Body of pancreas (tissue), 4 donors: ENCODE measurements around the gene TRNP1.

Experiments used
- POLR2A ChIP-seq, 3 donors: fragments of 450-650 bp; IDR thresholded peaks; one replicate each; pipeline ENCODE4 v1.6.1; 2016; ENCODE audit warnings: antibody characterized with exemption in 3 of 3, mild to moderate bottlenecking in 2 of 3
- TF ChIP-seq, protein P1 (sequence below), 7 experiments: fragments of 450-650 bp in 4 of 7; fragments of 200-600 bp in 3 of 7; sonication (generic) in 3 of 7; IDR thresholded peaks; one replicate each; pipeline ENCODE4 v1.5.1; 2016 to 2019; ENCODE audit warnings: antibody characterized with exemption in 7 of 7

DNA sequence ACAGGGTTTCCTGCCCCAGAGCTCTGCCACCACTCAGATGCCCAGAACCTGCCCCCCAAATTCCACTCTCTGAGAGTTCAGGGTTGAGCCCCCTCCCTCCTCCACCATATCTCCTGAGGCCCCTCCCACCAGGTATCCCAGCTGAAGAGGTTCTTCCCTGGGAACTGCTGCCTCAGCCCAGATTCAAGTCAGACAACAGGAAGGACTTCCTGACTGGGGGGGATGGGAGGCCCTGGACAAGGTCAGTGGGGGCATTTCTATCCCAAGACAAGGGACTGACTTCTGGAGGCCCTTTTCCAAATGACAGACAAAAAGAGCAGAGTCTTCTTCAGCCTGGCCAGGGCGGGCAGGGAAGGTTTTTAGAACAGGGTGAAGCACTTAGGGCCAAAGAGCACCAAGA, 43.2 kb downstream of the TRNP1 start:
- TF ChIP-seq, protein P1, sequence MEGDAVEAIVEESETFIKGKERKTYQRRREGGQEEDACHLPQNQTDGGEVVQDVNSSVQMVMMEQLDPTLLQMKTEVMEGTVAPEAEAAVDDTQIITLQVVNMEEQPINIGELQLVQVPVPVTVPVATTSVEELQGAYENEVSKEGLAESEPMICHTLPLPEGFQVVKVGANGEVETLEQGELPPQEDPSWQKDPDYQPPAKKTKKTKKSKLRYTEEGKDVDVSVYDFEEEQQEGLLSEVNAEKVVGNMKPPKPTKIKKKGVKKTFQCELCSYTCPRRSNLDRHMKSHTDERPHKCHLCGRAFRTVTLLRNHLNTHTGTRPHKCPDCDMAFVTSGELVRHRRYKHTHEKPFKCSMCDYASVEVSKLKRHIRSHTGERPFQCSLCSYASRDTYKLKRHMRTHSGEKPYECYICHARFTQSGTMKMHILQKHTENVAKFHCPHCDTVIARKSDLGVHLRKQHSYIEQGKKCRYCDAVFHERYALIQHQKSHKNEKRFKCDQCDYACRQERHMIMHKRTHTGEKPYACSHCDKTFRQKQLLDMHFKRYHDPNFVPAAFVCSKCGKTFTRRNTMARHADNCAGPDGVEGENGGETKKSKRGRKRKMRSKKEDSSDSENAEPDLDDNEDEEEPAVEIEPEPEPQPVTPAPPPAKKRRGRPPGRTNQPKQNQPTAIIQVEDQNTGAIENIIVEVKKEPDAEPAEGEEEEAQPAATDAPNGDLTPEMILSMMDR (IDR thresholded peaks at IDR 0.05): no peak
- TF ChIP-seq POLR2A (IDR thresholded peaks at IDR 0.05): no peak
